ENCODE measurements around the gene FANCD2.

DNA sequence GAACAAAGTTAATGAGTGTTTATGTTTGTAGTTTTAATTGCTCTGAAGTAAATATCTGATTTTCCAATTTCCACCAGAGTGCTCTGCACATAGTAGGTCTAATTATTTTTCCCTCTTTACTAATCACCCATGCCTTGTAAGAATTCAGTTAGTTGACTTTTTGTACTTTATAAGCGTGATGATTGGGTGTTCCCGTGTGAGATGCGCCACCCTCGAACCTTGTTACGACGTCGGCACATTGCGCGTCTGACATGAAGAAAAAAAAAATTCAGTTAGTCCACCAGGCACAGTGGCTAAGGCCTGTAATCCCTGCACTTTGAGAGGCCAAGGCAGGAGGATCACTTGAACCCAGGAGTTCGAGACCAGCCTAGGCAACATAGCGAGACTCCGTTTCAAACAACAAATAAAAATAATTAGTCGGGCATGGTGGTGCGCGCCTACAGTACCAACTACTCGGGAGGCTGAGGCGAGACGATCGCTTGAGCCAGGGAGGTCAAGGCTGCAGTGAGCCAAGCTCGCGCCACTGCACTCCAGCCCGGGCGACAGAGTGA is 114.8 kb downstream of the FANCD2 start:
- TF ChIP-seq, protein P1, sequence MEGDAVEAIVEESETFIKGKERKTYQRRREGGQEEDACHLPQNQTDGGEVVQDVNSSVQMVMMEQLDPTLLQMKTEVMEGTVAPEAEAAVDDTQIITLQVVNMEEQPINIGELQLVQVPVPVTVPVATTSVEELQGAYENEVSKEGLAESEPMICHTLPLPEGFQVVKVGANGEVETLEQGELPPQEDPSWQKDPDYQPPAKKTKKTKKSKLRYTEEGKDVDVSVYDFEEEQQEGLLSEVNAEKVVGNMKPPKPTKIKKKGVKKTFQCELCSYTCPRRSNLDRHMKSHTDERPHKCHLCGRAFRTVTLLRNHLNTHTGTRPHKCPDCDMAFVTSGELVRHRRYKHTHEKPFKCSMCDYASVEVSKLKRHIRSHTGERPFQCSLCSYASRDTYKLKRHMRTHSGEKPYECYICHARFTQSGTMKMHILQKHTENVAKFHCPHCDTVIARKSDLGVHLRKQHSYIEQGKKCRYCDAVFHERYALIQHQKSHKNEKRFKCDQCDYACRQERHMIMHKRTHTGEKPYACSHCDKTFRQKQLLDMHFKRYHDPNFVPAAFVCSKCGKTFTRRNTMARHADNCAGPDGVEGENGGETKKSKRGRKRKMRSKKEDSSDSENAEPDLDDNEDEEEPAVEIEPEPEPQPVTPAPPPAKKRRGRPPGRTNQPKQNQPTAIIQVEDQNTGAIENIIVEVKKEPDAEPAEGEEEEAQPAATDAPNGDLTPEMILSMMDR (IDR thresholded peaks at IDR 0.05), result no peak
- TF ChIP-seq ZFX (IDR thresholded peaks at IDR 0.05; ENCODE audit: borderline replicate concordance), result no peak
